ENCODE data around the gene VPS72.

Gene VPS72

GRCh38 chr1:151134991-151135390, 55.0 kb downstream of the VPS72 start:
- TF ChIP-seq ZNF837 (tag by site-specific recombination; IDR thresholded peaks at IDR 0.05) (no peak), ZNF488 (tag by site-specific recombination; IDR thresholded peaks at IDR 0.05) (no peak), ZNF274 (IDR thresholded peaks at IDR 0.05; ENCODE audit: low read length) (no peak), ZNF274 (tag by site-specific recombination; IDR thresholded peaks at IDR 0.05; ENCODE audit: borderline replicate concordance) (no peak), ZFHX2 (tag by site-specific recombination; conservative IDR thresholded peaks at IDR 0.05) (no peak), SP7 (tag by site-specific recombination; IDR thresholded peaks at IDR 0.05) (no peak), ZNF549 (tag by site-specific recombination; IDR thresholded peaks at IDR 0.05) (no peak), ZNF19 (tag by site-specific recombination; IDR thresholded peaks at IDR 0.05; ENCODE audit: low read depth) (no peak), ZNF76 (tag by site-specific recombination; IDR thresholded peaks at IDR 0.05; ENCODE audit: borderline replicate concordance, low read depth) (no peak), ZBTB21 (tag by site-specific recombination; IDR thresholded peaks at IDR 0.05) (no peak), ZNF658 (tag by site-specific recombination; IDR thresholded peaks at IDR 0.05) (no peak), ZNF266 (tag by site-specific recombination; IDR thresholded peaks at IDR 0.05; ENCODE audit: low read depth) (no peak), HOXD13 (CRISPR knock-in tag; IDR thresholded peaks at IDR 0.05; ENCODE audit: borderline replicate concordance) (no peak), KLF16 (tag by site-specific recombination; IDR thresholded peaks at IDR 0.05) (no peak), KLF17 (tag by site-specific recombination; IDR thresholded peaks at IDR 0.05) (no peak)
- Histone ChIP-seq H3K4me1 (ENCODE audit: control insufficient read depth, insufficient read depth, low read length) (no peaks in the 10 kb centered on the region), H3K27ac (ENCODE audit: extremely low read depth, low read depth, low read length) (no peak overlapping the region), H3K4me3 (ENCODE audit: low read depth, low read length) (no peak overlapping the region), H3K9me3 (ENCODE audit: control insufficient read depth, insufficient read depth, low read depth, low read length) (no peaks in the 10 kb centered on the region), H3K36me3 (ENCODE audit: control insufficient read depth in 2 of 2, insufficient read depth in 1 of 2, low read length in 2 of 2) (peaks cover 0 to 66% of the 10 kb centered on the region in 2 experiments; a peak in 1 of 3 replicates)
- POLR2A ChIA-PET, result no interaction called here
- CTCF ChIA-PET, result interaction anchor here (0.6 to 1.4 kb wide), 4 partner anchors 22 to 110 kb away, joined by 3 to 4 read pairs (median 4); partner anchors contain the start of gene TNFAIP8L2

GRCh38 chr1:151134396-151134795, 55.6 kb downstream of the VPS72 start:
- Histone ChIP-seq H3K27ac (ENCODE audit: extremely low read depth, low read depth, low read length) (no peak overlapping the region), H3K36me3 (ENCODE audit: control insufficient read depth in 2 of 2, insufficient read depth in 1 of 2, low read length in 2 of 2) (peaks cover 0 to 60% of the 10 kb centered on the region in 2 experiments; a peak in 1 of 3 replicates), H3K4me1 (ENCODE audit: control insufficient read depth, insufficient read depth, low read length) (no peaks in the 10 kb centered on the region), H3K9me3 (ENCODE audit: control insufficient read depth, insufficient read depth, low read depth, low read length) (no peaks in the 10 kb centered on the region), H3K4me3 (ENCODE audit: low read depth, low read length) (no peak overlapping the region)
- ChIA-PET POLR2A (no interaction called here), CTCF (interaction anchor here (1.4 kb wide), 1 partner anchor 110 kb away, joined by 3 read pairs; no protein-coding TSS in a partner anchor)
- no peak for TF ChIP-seq ZNF155 (tag by site-specific recombination; IDR thresholded peaks at IDR 0.05)
- TF ChIP-seq ZNF513 (tag by site-specific recombination; IDR thresholded peaks at IDR 0.05), result no peak
- TF ChIP-seq ZNF610 (tag by site-specific recombination; IDR thresholded peaks at IDR 0.05; ENCODE audit: borderline replicate concordance), result no peak
- TF ChIP-seq AEBP2 (tag by site-specific recombination; IDR thresholded peaks at IDR 0.05; ENCODE audit: borderline replicate concordance), result no peak
- no peak for TF ChIP-seq ZNF24 (tag by site-specific recombination; IDR thresholded peaks at IDR 0.05)
- TF ChIP-seq ZFP41 (tag by site-specific recombination; IDR thresholded peaks at IDR 0.05; ENCODE audit: borderline replicate concordance), result no peak
- TF ChIP-seq ZNF585B (tag by site-specific recombination; IDR thresholded peaks at IDR 0.05), result no peak
- TF ChIP-seq GLIS1 (tag by site-specific recombination; IDR thresholded peaks at IDR 0.05), result no peak
- TF ChIP-seq ZNF768 (tag by site-specific recombination; IDR thresholded peaks at IDR 0.05), result no peak
- TF ChIP-seq ZNF19 (tag by site-specific recombination; IDR thresholded peaks at IDR 0.05; ENCODE audit: low read depth), result no peak
- TF ChIP-seq KLF16 (tag by site-specific recombination; IDR thresholded peaks at IDR 0.05), result no peak
- no peak for TF ChIP-seq REPIN1 (tag by site-specific recombination; IDR thresholded peaks at IDR 0.05; ENCODE audit: low read depth)
- TF ChIP-seq ZNF26 (tag by site-specific recombination; IDR thresholded peaks at IDR 0.05), result no peak
- TF ChIP-seq ZNF621 (tag by site-specific recombination; IDR thresholded peaks at IDR 0.05), result no peak
- no peak for TF ChIP-seq SP7 (tag by site-specific recombination; IDR thresholded peaks at IDR 0.05)
- no peak for TF ChIP-seq ZNF404 (tag by site-specific recombination; IDR thresholded peaks at IDR 0.05)
